ENCODE measurements around the gene HMGXB3.

- TF ChIP-seq CTCF (IDR thresholded peaks at IDR 0.05; ENCODE audit: insufficient read depth, low read length, poor library complexity, severe bottlenecking), result no peak
- TF ChIP-seq EZH2phosphoT487 (conservative IDR thresholded peaks at IDR 0.05; ENCODE audit: low read length), result no peak
These were observed 100.5 kb downstream of the HMGXB3 start for GRCh38 chr5:150101023-150101422.
